ENCODE data around the gene MYT1.

GRCh38 chr20:64179805-64180204, 15.6 kb downstream of the MYT1 start:
- no peak for TF ChIP-seq CTCF (conservative IDR thresholded peaks at IDR 0.05 in 1 of 2, IDR thresholded peaks at IDR 0.05 in 1 of 2; ENCODE audit: low read depth in 1 of 2, low read length in 2 of 2)
- no peak for TF ChIP-seq EZH2 (IDR thresholded peaks at IDR 0.05; ENCODE audit: low read length, missing control alignments)
